ENCODE measurements around the gene BUD23.

Gene BUD23

GRCh38 chr7:73667344-73668102 is 15.9 kb upstream of the BUD23 start, which contains the start of gene VPS37D:
VPS37D (plus strand) TSS chr7:73667831; CDS start chr7:73667959, 128 bp downstream.
- Histone ChIP-seq H3K27me3 (ENCODE audit: insufficient read depth, low read depth) (peaks cover 30% of the 10 kb centered on the region), H3K4me2 (peak within 1 kb of the TSS; percentile 54), H3K27ac (no peak within 1 kb of the TSS), H3K36me3 (ENCODE audit: insufficient read depth) (no peaks in the 10 kb centered on the region), H3K79me2 (ENCODE audit: insufficient read depth, low read depth) (no peaks in the 10 kb centered on the region), H3K4me3 (IDR thresholded peaks at IDR 0.05; ENCODE audit: insufficient read depth, low read depth, low read length) (no peak within 1 kb of the TSS), H3K4me1 (ENCODE audit: low read depth, poor library complexity, severe bottlenecking) (peaks cover 3% of the 10 kb centered on the region), H4K20me1 (ENCODE audit: insufficient read depth) (no peaks in the 10 kb centered on the region), H3K9ac (peak within 1 kb of the TSS; percentile 15; the same call in 1 of the 2 replicates), H2AFZ (ENCODE audit: low read depth) (peak within 1 kb of the TSS; percentile 67)
- TF ChIP-seq CTCF (conservative IDR thresholded peaks at IDR 0.05; ENCODE audit: low read depth, low read length) = peak; percentile 59; the same call in 1 of the 2 replicates

GRCh38 chr7:73668103-73668885 is 15.1 kb upstream of the BUD23 start:
- Histone ChIP-seq H4K20me1 (ENCODE audit: insufficient read depth) (no peaks in the 10 kb centered on the region), H3K9ac (peak overlapping the region; percentile 15; the same call in 1 of the 2 replicates), H3K79me2 (ENCODE audit: insufficient read depth, low read depth) (no peaks in the 10 kb centered on the region), H3K27me3 (ENCODE audit: insufficient read depth, low read depth) (peaks cover 28% of the 10 kb centered on the region), H3K4me1 (ENCODE audit: low read depth, poor library complexity, severe bottlenecking) (peaks cover 3% of the 10 kb centered on the region), H3K27ac (no peak overlapping the region), H3K4me2 (peak overlapping the region; percentile 54), H3K36me3 (ENCODE audit: insufficient read depth) (no peaks in the 10 kb centered on the region), H2AFZ (ENCODE audit: low read depth) (peak overlapping the region; percentile 67), H3K4me3 (IDR thresholded peaks at IDR 0.05; ENCODE audit: insufficient read depth, low read depth, low read length) (no peak overlapping the region)
- TF ChIP-seq CTCF (conservative IDR thresholded peaks at IDR 0.05; ENCODE audit: low read depth, low read length) = 0 out of 2 replicates have a peak, but pooled peaks have one; percentile 2

- Histone ChIP-seq H3K4me3 (IDR thresholded peaks at IDR 0.05; ENCODE audit: insufficient read depth, low read depth, low read length) (no peak overlapping the region), H3K36me3 (ENCODE audit: insufficient read depth) (no peaks in the 10 kb centered on the region), H2AFZ (ENCODE audit: low read depth) (peak overlapping the region; percentile 67; the same call in 1 of the 2 replicates), H3K79me2 (ENCODE audit: insufficient read depth, low read depth) (no peaks in the 10 kb centered on the region), H3K4me1 (ENCODE audit: low read depth, poor library complexity, severe bottlenecking) (peaks cover 3% of the 10 kb centered on the region), H3K27me3 (ENCODE audit: insufficient read depth, low read depth) (peaks cover 23% of the 10 kb centered on the region), H3K4me2 (peak overlapping the region; percentile 54; the same call in 1 of the 2 replicates), H3K9ac (no peak overlapping the region), H4K20me1 (ENCODE audit: insufficient read depth) (no peaks in the 10 kb centered on the region), H3K27ac (no peak overlapping the region)
- no peak for TF ChIP-seq CTCF (conservative IDR thresholded peaks at IDR 0.05; ENCODE audit: low read depth, low read length)
Observed at GRCh38 chr7:73668886-73669230, 14.5 kb upstream of the BUD23 start.

- Histone ChIP-seq H3K4me3 (IDR thresholded peaks at IDR 0.05; ENCODE audit: insufficient read depth, low read depth, low read length) (no peak overlapping the region), H3K36me3 (ENCODE audit: insufficient read depth) (no peaks in the 10 kb centered on the region), H3K79me2 (ENCODE audit: insufficient read depth, low read depth) (no peaks in the 10 kb centered on the region), H2AFZ (ENCODE audit: low read depth) (no peak overlapping the region), H3K4me2 (no peak overlapping the region), H3K4me1 (ENCODE audit: low read depth, poor library complexity, severe bottlenecking) (peaks cover 3% of the 10 kb centered on the region), H4K20me1 (ENCODE audit: insufficient read depth) (no peaks in the 10 kb centered on the region), H3K9ac (no peak overlapping the region), H3K27ac (no peak overlapping the region), H3K27me3 (ENCODE audit: insufficient read depth, low read depth) (peaks cover 22% of the 10 kb centered on the region)
- no peak for TF ChIP-seq CTCF (conservative IDR thresholded peaks at IDR 0.05; ENCODE audit: low read depth, low read length)
Observed at GRCh38 chr7:73669288-73669701, 14.1 kb upstream of the BUD23 start.
